WTC11 (cell line): Measurements from ENCODE around the gene EEIG1. TPM values are rescaled to one million over a fixed set of nuclear protein-coding genes. Genes with fewer than 3 reads are reported as not detected.

Experiments
- ATAC-seq: fragments of 200-7000 bp; cut with Tn5 transposase; 2 replicates; pipeline ENCODE4 v1.10.0; 2021; ENCODE audit warnings: mild to moderate bottlenecking, moderate library complexity
- CTCF ChIA-PET: fragments of 300-600 bp; sonication (Branson Sonifier 250); formaldehyde crosslinking; loops from one replicate; lab custom pipeline; 2021; ENCODE audit warnings: antibody characterized with exemption; lab: Charles Lee
- POLR2A ChIA-PET: fragments of 350-600 bp; sonication (Branson Sonifier 250); formaldehyde crosslinking; loops from one replicate; lab custom pipeline; 2021; ENCODE audit warnings: antibody characterized with exemption; lab: Charles Lee
- DNase-seq: peaks from one replicate; pipeline ENCODE4 v3.0.0; 2021; ENCODE audit warnings: low spot score
- H3K27ac Mint-ChIP-seq: 2 replicates; pipeline ENCODE4 v1.8.0; 2021; ENCODE audit warnings: mixed read lengths
- H3K27me3 Mint-ChIP-seq: 2 replicates; pipeline ENCODE4 v1.8.0; 2021; ENCODE audit warnings: low read depth, mild to moderate bottlenecking, moderate library complexity, mixed read lengths
- H3K36me3 Mint-ChIP-seq: 2 replicates; pipeline ENCODE4 v1.8.0; 2021; ENCODE audit warnings: mixed read lengths
- H3K4me1 Mint-ChIP-seq: 2 replicates; pipeline ENCODE4 v1.8.0; 2022; ENCODE audit warnings: mixed read lengths
- H3K4me3 Mint-ChIP-seq: 2 replicates; pipeline ENCODE4 v1.8.0; 2021; ENCODE audit warnings: mild to moderate bottlenecking, moderate library complexity, mixed read lengths
- H3K9me3 Mint-ChIP-seq: 2 replicates; pipeline ENCODE4 v1.8.0; 2021; ENCODE audit warnings: mixed read lengths
- AFF4 ChIP-seq: sonication (generic); formaldehyde crosslinking; IDR thresholded peaks from 2 replicates; pipeline ENCODE4 v1.8.1; 2023; ENCODE audit warnings: mild to moderate bottlenecking, missing genetic modification reagents, borderline replicate concordance
- ARID4B ChIP-seq: sonication (generic); formaldehyde crosslinking; IDR thresholded peaks from 2 replicates; pipeline ENCODE4 v1.8.0; 2023; ENCODE audit warnings: missing genetic modification reagents, mild to moderate bottlenecking, borderline replicate concordance
- ETV6 ChIP-seq: sonication (generic); formaldehyde crosslinking; IDR thresholded peaks from 2 replicates; pipeline ENCODE4 v1.8.1; 2022; ENCODE audit warnings: mild to moderate bottlenecking, missing genetic modification reagents
- FOXJ3 ChIP-seq: sonication (generic); formaldehyde crosslinking; IDR thresholded peaks from 2 replicates; pipeline ENCODE4 v1.9.0; 2021; ENCODE audit warnings: missing genetic modification reagents, mild to moderate bottlenecking, borderline replicate concordance
- HMGXB4 ChIP-seq: sonication (generic); formaldehyde crosslinking; IDR thresholded peaks from 2 replicates; pipeline ENCODE4 v1.8.1; 2023; ENCODE audit warnings: mild to moderate bottlenecking, moderate library complexity, missing genetic modification reagents
- NFE2L1 ChIP-seq: sonication (generic); formaldehyde crosslinking; IDR thresholded peaks from 2 replicates; pipeline ENCODE4 v1.8.1; 2023; ENCODE audit warnings: missing genetic modification reagents
- NR3C1 ChIP-seq: sonication (generic); formaldehyde crosslinking; conservative IDR thresholded peaks from 2 replicates; pipeline ENCODE4 v1.8.1; 2023; ENCODE audit warnings: low read depth, mild to moderate bottlenecking, missing genetic modification reagents
- TEAD1 ChIP-seq: sonication (generic); formaldehyde crosslinking; IDR thresholded peaks from 2 replicates; pipeline ENCODE4 v1.8.0; 2022; ENCODE audit warnings: mild to moderate bottlenecking, missing genetic modification reagents
- USF1 ChIP-seq: sonication (generic); formaldehyde crosslinking; IDR thresholded peaks from 2 replicates; pipeline ENCODE4 v1.8.0; 2022; ENCODE audit warnings: mild to moderate bottlenecking, missing genetic modification reagents
- ZBTB43 ChIP-seq: sonication (generic); formaldehyde crosslinking; IDR thresholded peaks from 2 replicates; pipeline ENCODE4 v1.8.1; 2023; ENCODE audit warnings: mild to moderate bottlenecking, missing genetic modification reagents
- ZNF219 ChIP-seq: sonication (generic); formaldehyde crosslinking; IDR thresholded peaks from 2 replicates; pipeline ENCODE4 v1.8.0; 2023; ENCODE audit warnings: missing genetic modification reagents, mild to moderate bottlenecking, borderline replicate concordance
- ZNF281 ChIP-seq: sonication (generic); formaldehyde crosslinking; IDR thresholded peaks from 2 replicates; pipeline ENCODE4 v1.8.0; 2023; ENCODE audit warnings: mild to moderate bottlenecking, missing genetic modification reagents
- ZNF317 ChIP-seq: sonication (generic); formaldehyde crosslinking; IDR thresholded peaks from 2 replicates; pipeline ENCODE4 v1.8.1; 2023; ENCODE audit warnings: low read depth, mild to moderate bottlenecking, moderate library complexity, missing genetic modification reagents, borderline replicate concordance
- ZSCAN18 ChIP-seq: fragments of 250-450 bp; sonication (Bioruptor Pico); IDR thresholded peaks from 2 replicates; pipeline ENCODE4 v2.1.2; 2022; ENCODE audit warnings: mild to moderate bottlenecking, moderate library complexity
- total RNA-seq: library from RNA; stranded (reverse); gene quantifications from 3 replicates; pipeline ENCODE4 v1.2.3, GENCODE V29; 2021

EEIG1 gene
- total RNA-seq, 1 experiment from 2014 or later, result 66.4 TPM

- H3K36me3 Mint-ChIP-seq, result no peaks in the 10 kb centered on the region
- ChIA-PET CTCF (interaction anchor here (0.5 to 14.8 kb wide), 7 partner anchors 15 to 149 kb away, joined by 3 to 156 read pairs (median 4); no protein-coding TSS in a partner anchor), POLR2A (no interaction called here)
- DNase-seq (no peak), ATAC-seq (no peak)
- peaks cover 70% of the 10 kb centered on the region for H3K4me1 Mint-ChIP-seq
- no peaks in the 10 kb centered on the region for H3K9me3 Mint-ChIP-seq
- TF ChIP-seq ETV6 (CRISPR knock-in tag) (no peak), TEAD1 (no peak), ZSCAN18 (no peak)
- H3K27ac Mint-ChIP-seq, result peak overlapping the region; percentile 83
- H3K27me3 Mint-ChIP-seq, result no peaks in the 10 kb centered on the region
- H3K4me3 Mint-ChIP-seq, result no peak overlapping the region
Measured at GRCh38 chr9:127975376-127976315, 5.1 kb downstream of the EEIG1 start.

- peak overlapping the region; percentile 64; the same call in 1 of the 2 replicates for H3K27ac Mint-ChIP-seq
- no peaks in the 10 kb centered on the region for H3K36me3 Mint-ChIP-seq
- no peak for ATAC-seq
- H3K9me3 Mint-ChIP-seq, result no peaks in the 10 kb centered on the region
- ChIA-PET POLR2A (no interaction called here), CTCF (interaction anchor here (0.5 to 14.8 kb wide), 7 partner anchors 20 to 899 kb away, joined by 3 to 156 read pairs (median 7); no protein-coding TSS in a partner anchor)
- H3K4me3 Mint-ChIP-seq, result no peak overlapping the region
- DNase-seq, result no peak
- no peak for TF ChIP-seq NFE2L1
- TF ChIP-seq USF1 (CRISPR knock-in tag), result no peak
- no peak for TF ChIP-seq ZNF317
- no peak for TF ChIP-seq HMGXB4 (CRISPR knock-in tag)
- no peak for TF ChIP-seq ARID4B (CRISPR knock-in tag)
- TF ChIP-seq ZBTB43 (CRISPR knock-in tag), result no peak
- no peak for TF ChIP-seq NR3C1
- TF ChIP-seq ZNF281 (CRISPR knock-in tag), result no peak
- TF ChIP-seq ZNF219, result no peak
- TF ChIP-seq FOXJ3, result no peak
- TF ChIP-seq AFF4, result no peak
- no peaks in the 10 kb centered on the region for H3K27me3 Mint-ChIP-seq
- H3K4me1 Mint-ChIP-seq, result peaks cover 75% of the 10 kb centered on the region
Measured at GRCh38 chr9:127974769-127975261, 6.0 kb downstream of the EEIG1 start.
